Measurements from ENCODE around the gene DNAH1. TPM values are rescaled to one million over a fixed set of nuclear protein-coding genes. Genes with fewer than 3 reads are reported as not detected.

DNAH1 gene
- total RNA-seq, 1 experiment from 2014 or later = 3.0 TPM

- Mint-ChIP-seq H3K9me3 (ENCODE audit: unreplicated experiment) (no peaks in the 10 kb centered on the region), H3K27me3 (ENCODE audit: insufficient read depth, unreplicated experiment) (no peaks in the 10 kb centered on the region), H3K27ac (ENCODE audit: low read depth, unreplicated experiment) (no peak overlapping the region), H3K4me3 (ENCODE audit: unreplicated experiment) (no peak overlapping the region), H3K4me1 (ENCODE audit: insufficient read depth, unreplicated experiment) (no peaks in the 10 kb centered on the region), H3K36me3 (ENCODE audit: insufficient read depth, unreplicated experiment) (peaks cover 15% of the 10 kb centered on the region)
- TF ChIP-seq CTCF (IDR thresholded peaks at IDR 0.05; ENCODE audit: unreplicated experiment) = no peak
- DNase-seq (ENCODE audit: unreplicated experiment) = no peak
- CTCF ChIA-PET = interaction anchor here (0.6 to 1.4 kb wide), 2 partner anchors 14 to 174 kb away, joined by 4 to 7 read pairs; no protein-coding TSS in a partner anchor
- POLR2A ChIA-PET = no interaction called here
- intact Hi-C loops (cut with micrococcal nuclease) = no loop called here
- BruUV-seq (replicated peaks) = no TSS peak
These were observed 37.3 kb downstream of the DNAH1 start for GRCh38 chr3:52353291-52353855.

GRCh38 chr3:52354676-52355075 is 38.6 kb downstream of the DNAH1 start:
- Mint-ChIP-seq H3K27me3 (ENCODE audit: insufficient read depth, unreplicated experiment) (no peaks in the 10 kb centered on the region), H3K4me3 (ENCODE audit: unreplicated experiment) (no peak overlapping the region), H3K4me1 (ENCODE audit: insufficient read depth, unreplicated experiment) (no peaks in the 10 kb centered on the region), H3K27ac (ENCODE audit: low read depth, unreplicated experiment) (no peak overlapping the region), H3K9me3 (ENCODE audit: unreplicated experiment) (no peaks in the 10 kb centered on the region), H3K36me3 (ENCODE audit: insufficient read depth, unreplicated experiment) (peaks cover 15% of the 10 kb centered on the region)
- CTCF ChIA-PET = interaction anchor here (0.6 to 1.4 kb wide), 7 partner anchors 14 to 758 kb away, joined by 3 to 7 read pairs (median 5); no protein-coding TSS in a partner anchor
- intact Hi-C loops (cut with micrococcal nuclease) = no loop called here
- DNase-seq (ENCODE audit: unreplicated experiment) = no peak
- no TSS peak for BruUV-seq (replicated peaks)
- POLR2A ChIA-PET = interaction anchor here (1.4 kb wide), 1 partner anchor 46 kb away, joined by 3 read pairs; no protein-coding TSS in a partner anchor
- no peak for TF ChIP-seq CTCF (IDR thresholded peaks at IDR 0.05; ENCODE audit: unreplicated experiment)

- intact Hi-C loops (cut with micrococcal nuclease) = no loop called here
These were observed 39.4 kb downstream of the DNAH1 start for GRCh38 chr3:52355526-52355925.

GRCh38 chr3:52356126-52356525 is 40.0 kb downstream of the DNAH1 start:
- intact Hi-C loops (cut with micrococcal nuclease) = no loop called here
- no peaks in the 10 kb centered on the region for H3K4me1 Mint-ChIP-seq (ENCODE audit: insufficient read depth, unreplicated experiment)
- POLR2A ChIA-PET = no interaction called here

More at GRCh38 chr3:52355526-52355925, 39.4 kb downstream of the DNAH1 start:
- Mint-ChIP-seq H3K4me3 (ENCODE audit: unreplicated experiment) (no peak overlapping the region), H3K36me3 (ENCODE audit: insufficient read depth, unreplicated experiment) (peaks cover 15% of the 10 kb centered on the region), H3K27ac (ENCODE audit: low read depth, unreplicated experiment) (no peak overlapping the region), H3K27me3 (ENCODE audit: insufficient read depth, unreplicated experiment) (no peaks in the 10 kb centered on the region), H3K4me1 (ENCODE audit: insufficient read depth, unreplicated experiment) (no peaks in the 10 kb centered on the region), H3K9me3 (ENCODE audit: unreplicated experiment) (no peaks in the 10 kb centered on the region)
- BruUV-seq (replicated peaks) = no TSS peak
- POLR2A ChIA-PET = interaction anchor here (1.4 kb wide), 1 partner anchor 45 kb away, joined by 3 read pairs; no protein-coding TSS in a partner anchor
- no peak for DNase-seq (ENCODE audit: unreplicated experiment)
- CTCF ChIA-PET = interaction anchor here (0.8 to 1.3 kb wide), 3 partner anchors 15 to 757 kb away, joined by 5 read pairs; no protein-coding TSS in a partner anchor
- no peak for TF ChIP-seq CTCF (IDR thresholded peaks at IDR 0.05; ENCODE audit: unreplicated experiment)

More at GRCh38 chr3:52356126-52356525, 40.0 kb downstream of the DNAH1 start:
- no peak for DNase-seq (ENCODE audit: unreplicated experiment)
- no peak overlapping the region for H3K4me3 Mint-ChIP-seq (ENCODE audit: unreplicated experiment)
- H3K27ac Mint-ChIP-seq (ENCODE audit: low read depth, unreplicated experiment) = no peak overlapping the region
- peaks cover 15% of the 10 kb centered on the region for H3K36me3 Mint-ChIP-seq (ENCODE audit: insufficient read depth, unreplicated experiment)
- BruUV-seq (replicated peaks) = no TSS peak
- no peaks in the 10 kb centered on the region for H3K27me3 Mint-ChIP-seq (ENCODE audit: insufficient read depth, unreplicated experiment)
- H3K9me3 Mint-ChIP-seq (ENCODE audit: unreplicated experiment) = no peaks in the 10 kb centered on the region
- TF ChIP-seq CTCF (IDR thresholded peaks at IDR 0.05; ENCODE audit: unreplicated experiment) = no peak
- CTCF ChIA-PET = interaction anchor here (1.3 kb wide), 1 partner anchor 17 kb away, joined by 5 read pairs; no protein-coding TSS in a partner anchor

All from MCF 10A (cell line).